ENCODE measurements around the gene MKNK1. TPM values are rescaled to one million over a fixed set of nuclear protein-coding genes. Genes with fewer than 3 reads are reported as not detected.

MKNK1 gene
- total and polyA plus RNA-seq, 4 donors, result 29.4 to 83.5 (median 62.8) TPM

- H3K27me3 ChIP-seq (ENCODE audit: control insufficient read depth in 3 of 3, insufficient read depth in 3 of 3, low read length in 2 of 3), result no peaks in the 10 kb centered on the region
- no peak overlapping the region for H3K27ac ChIP-seq (ENCODE audit: low read depth in 1 of 2, low read length in 1 of 2)
- no peaks in the 10 kb centered on the region for H3K9me3 ChIP-seq (ENCODE audit: control insufficient read depth in 4 of 4, insufficient read depth in 3 of 4, low read length in 3 of 4)
- no peak for DNase-seq
- 79 to 90% methylated on average over 6 of the region's 6 CpGs for whole genome bisulfite sequencing, 2 donors
- TF ChIP-seq CTCF (IDR thresholded peaks at IDR 0.05; ENCODE audit: control extremely low read depth, extremely low read depth), result no peak
- no peak overlapping the region for H3K4me3 ChIP-seq
- H3K4me1 ChIP-seq (ENCODE audit: control insufficient read depth in 5 of 5, insufficient read depth in 5 of 5, low read length in 5 of 5), result no peaks in the 10 kb centered on the region
- no peak for ATAC-seq (ENCODE audit: insufficient read depth, low FRiP score)
- peaks cover 0 to 13% (median 8%) of the 10 kb centered on the region in 4 donors for H3K36me3 ChIP-seq (ENCODE audit: control insufficient read depth in 4 of 4, insufficient read depth in 4 of 4, low read length in 4 of 4)
- H3K9ac ChIP-seq (ENCODE audit: insufficient read depth in 1 of 2, low read length in 2 of 2), result no peak overlapping the region
Measured at GRCh38 chr1:46576596-46576995, 27.5 kb downstream of the MKNK1 start.

GRCh38 chr1:46575778-46576177 is 28.3 kb downstream of the MKNK1 start:
- no peaks in the 10 kb centered on the region for H3K9me3 ChIP-seq (ENCODE audit: control insufficient read depth in 4 of 4, insufficient read depth in 3 of 4, low read length in 3 of 4)
- H3K4me3 ChIP-seq, result no peak overlapping the region
- no peak overlapping the region for H3K9ac ChIP-seq (ENCODE audit: insufficient read depth in 1 of 2, low read length in 2 of 2)
- no peaks in the 10 kb centered on the region for H3K4me1 ChIP-seq (ENCODE audit: control insufficient read depth in 5 of 5, insufficient read depth in 5 of 5, low read length in 5 of 5)
- no peak overlapping the region for H3K27ac ChIP-seq (ENCODE audit: low read depth in 1 of 2, low read length in 1 of 2)
- no peak for TF ChIP-seq CTCF (IDR thresholded peaks at IDR 0.05; ENCODE audit: control extremely low read depth, extremely low read depth)
- H3K27me3 ChIP-seq (ENCODE audit: control insufficient read depth in 3 of 3, insufficient read depth in 3 of 3, low read length in 2 of 3), result no peaks in the 10 kb centered on the region
- 85 to 89% methylated on average over 3 of the region's 3 CpGs for WGBS, 2 donors
- peaks cover 0 to 13% (median 8%) of the 10 kb centered on the region in 4 donors for H3K36me3 ChIP-seq (ENCODE audit: control insufficient read depth in 4 of 4, insufficient read depth in 4 of 4, low read length in 4 of 4)
- ATAC-seq (ENCODE audit: insufficient read depth, low FRiP score) (no peak), DNase-seq (no peak)

GRCh38 chr1:46575300-46575699 is 28.8 kb downstream of the MKNK1 start:
- H3K4me3 ChIP-seq, result no peak overlapping the region
- H3K27ac ChIP-seq (ENCODE audit: low read depth in 1 of 2, low read length in 1 of 2), result no peak overlapping the region
- DNase-seq, result no peak
- no peaks in the 10 kb centered on the region for H3K9me3 ChIP-seq (ENCODE audit: control insufficient read depth in 4 of 4, insufficient read depth in 3 of 4, low read length in 3 of 4)
- no peaks in the 10 kb centered on the region for H3K27me3 ChIP-seq (ENCODE audit: control insufficient read depth in 3 of 3, insufficient read depth in 3 of 3, low read length in 2 of 3)
- H3K9ac ChIP-seq (ENCODE audit: insufficient read depth in 1 of 2, low read length in 2 of 2), result no peak overlapping the region
- ATAC-seq (ENCODE audit: insufficient read depth, low FRiP score), result no peak
- H3K4me1 ChIP-seq (ENCODE audit: control insufficient read depth in 5 of 5, insufficient read depth in 5 of 5, low read length in 5 of 5), result peaks cover 0 to under 1% (median 0%) of the 10 kb centered on the region in 5 donors
- no peak for TF ChIP-seq CTCF (IDR thresholded peaks at IDR 0.05; ENCODE audit: control extremely low read depth, extremely low read depth)
- WGBS, 2 donors, result 86% methylated on average over 12 of the region's 12 CpGs
- H3K36me3 ChIP-seq (ENCODE audit: control insufficient read depth in 4 of 4, insufficient read depth in 4 of 4, low read length in 4 of 4), result peaks cover 0 to 16% (median 6%) of the 10 kb centered on the region in 4 donors

GRCh38 chr1:46571691-46572225 is 32.3 kb downstream of the MKNK1 start:
- H3K36me3 ChIP-seq (ENCODE audit: control insufficient read depth in 4 of 4, insufficient read depth in 4 of 4, low read length in 4 of 4), result peaks cover 3 to 21% (median 5%) of the 10 kb centered on the region in 4 donors
- ATAC-seq (ENCODE audit: insufficient read depth, low FRiP score), result no peak
- 95 to 99% methylated on average over 6 of the region's 6 CpGs for WGBS, 2 donors

More at GRCh38 chr1:46571691-46572225, 32.3 kb downstream of the MKNK1 start:
- Histone ChIP-seq H3K9me3 (ENCODE audit: control insufficient read depth in 4 of 4, insufficient read depth in 3 of 4, low read length in 3 of 4) (no peaks in the 10 kb centered on the region), H3K27me3 (ENCODE audit: control insufficient read depth in 3 of 3, insufficient read depth in 3 of 3, low read length in 2 of 3) (no peaks in the 10 kb centered on the region), H3K4me3 (no peak overlapping the region), H3K4me1 (ENCODE audit: control insufficient read depth in 5 of 5, insufficient read depth in 5 of 5, low read length in 5 of 5) (peaks cover 0 to 12% (median 0%) of the 10 kb centered on the region in 5 donors), H3K9ac (ENCODE audit: insufficient read depth in 1 of 2, low read length in 2 of 2) (no peak overlapping the region), H3K27ac (ENCODE audit: low read depth in 1 of 2, low read length in 1 of 2) (no peak overlapping the region)
- DNase-seq, result no peak
- no peak for TF ChIP-seq CTCF (IDR thresholded peaks at IDR 0.05; ENCODE audit: control extremely low read depth, extremely low read depth)
